Prostate gland (tissue), 2 donors: ENCODE measurements around the gene TTC23.

Experiments used
- CTCF ChIP-seq, 4 experiments: fragments of 200-600 bp in 2 of 4; fragments of 450-650 bp in 2 of 4; sonication (generic) in 2 of 4; IDR thresholded peaks; 1 replicate in 3 of 4; 2 replicates in 1 of 4; pipeline ENCODE4 v1.5.1; 2016 to 2019; ENCODE audit warnings: antibody characterized with exemption in 4 of 4, mild to moderate bottlenecking in 2 of 4, moderate library complexity in 2 of 4
- POLR2A ChIP-seq: fragments of 450-650 bp; IDR thresholded peaks from one replicate; pipeline ENCODE4 v1.6.1; 2016; ENCODE audit warnings: antibody characterized with exemption, mild to moderate bottlenecking

- TF ChIP-seq CTCF (IDR thresholded peaks at IDR 0.05): no peak
- TF ChIP-seq POLR2A: no peak
Measured at GRCh38 chr15:99167201-99167600, 82.2 kb downstream of the TTC23 start.
